ENCODE measurements around the gene DPEP1.

DNA sequence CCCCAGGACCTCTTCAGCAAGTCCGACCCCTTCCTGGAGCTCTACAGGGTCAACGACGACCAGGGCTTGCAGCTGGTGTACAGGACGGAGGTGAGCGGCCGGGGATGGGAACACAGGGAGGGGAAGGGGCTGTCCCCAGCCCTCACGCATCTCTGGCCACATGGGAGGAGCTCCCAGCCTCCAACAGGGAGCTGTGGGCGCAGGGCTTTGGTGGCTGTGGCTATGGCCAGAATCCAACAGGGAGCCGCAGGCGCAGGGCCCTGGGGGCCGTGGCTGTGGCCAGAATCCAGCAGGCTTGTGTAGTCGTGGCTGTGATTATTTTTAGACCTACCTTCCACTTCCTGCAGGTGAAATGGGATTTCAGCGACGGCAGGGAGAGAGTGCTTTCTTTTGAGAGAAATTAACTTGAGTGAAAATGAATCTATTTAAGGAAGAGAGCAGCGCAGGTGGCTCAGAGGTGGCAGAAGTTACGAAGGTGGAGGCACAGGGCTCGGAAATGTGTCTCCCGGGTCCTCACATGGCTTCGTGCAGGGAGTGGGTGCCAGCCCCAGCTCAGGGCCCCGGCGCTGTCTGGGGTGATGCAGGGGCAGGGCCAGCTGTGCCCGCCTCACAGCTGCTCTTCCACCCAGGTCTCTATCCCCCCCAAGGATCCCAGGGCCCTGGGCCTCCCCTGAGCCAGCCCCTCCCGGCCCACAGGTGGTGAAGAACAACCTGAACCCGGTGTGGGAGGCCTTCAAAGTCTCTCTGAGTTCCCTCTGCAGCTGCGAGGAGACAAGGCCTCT, 28.5 kb upstream of the DPEP1 start:
- TF ChIP-seq, protein P1, sequence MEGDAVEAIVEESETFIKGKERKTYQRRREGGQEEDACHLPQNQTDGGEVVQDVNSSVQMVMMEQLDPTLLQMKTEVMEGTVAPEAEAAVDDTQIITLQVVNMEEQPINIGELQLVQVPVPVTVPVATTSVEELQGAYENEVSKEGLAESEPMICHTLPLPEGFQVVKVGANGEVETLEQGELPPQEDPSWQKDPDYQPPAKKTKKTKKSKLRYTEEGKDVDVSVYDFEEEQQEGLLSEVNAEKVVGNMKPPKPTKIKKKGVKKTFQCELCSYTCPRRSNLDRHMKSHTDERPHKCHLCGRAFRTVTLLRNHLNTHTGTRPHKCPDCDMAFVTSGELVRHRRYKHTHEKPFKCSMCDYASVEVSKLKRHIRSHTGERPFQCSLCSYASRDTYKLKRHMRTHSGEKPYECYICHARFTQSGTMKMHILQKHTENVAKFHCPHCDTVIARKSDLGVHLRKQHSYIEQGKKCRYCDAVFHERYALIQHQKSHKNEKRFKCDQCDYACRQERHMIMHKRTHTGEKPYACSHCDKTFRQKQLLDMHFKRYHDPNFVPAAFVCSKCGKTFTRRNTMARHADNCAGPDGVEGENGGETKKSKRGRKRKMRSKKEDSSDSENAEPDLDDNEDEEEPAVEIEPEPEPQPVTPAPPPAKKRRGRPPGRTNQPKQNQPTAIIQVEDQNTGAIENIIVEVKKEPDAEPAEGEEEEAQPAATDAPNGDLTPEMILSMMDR (IDR thresholded peaks at IDR 0.05; ENCODE audit: low read depth, low read length): no peak
- TF ChIP-seq EZH2phosphoT487 (IDR thresholded peaks at IDR 0.05; ENCODE audit: low read depth): no peak
